Activated CD4-positive, alpha-beta T cell treated with anti-CD3 and anti-CD28 coated beads, Interleukin-2, amount 50 U/mL, for 48 hours (primary cell): ENCODE measurements around the gene CHCHD6.

Source experiments
- DNase-seq, 2 experiments: peaks; one replicate each; pipeline ENCODE4 v3.0.0-alpha.2; 2020

The CHCHD6 gene

DNA sequence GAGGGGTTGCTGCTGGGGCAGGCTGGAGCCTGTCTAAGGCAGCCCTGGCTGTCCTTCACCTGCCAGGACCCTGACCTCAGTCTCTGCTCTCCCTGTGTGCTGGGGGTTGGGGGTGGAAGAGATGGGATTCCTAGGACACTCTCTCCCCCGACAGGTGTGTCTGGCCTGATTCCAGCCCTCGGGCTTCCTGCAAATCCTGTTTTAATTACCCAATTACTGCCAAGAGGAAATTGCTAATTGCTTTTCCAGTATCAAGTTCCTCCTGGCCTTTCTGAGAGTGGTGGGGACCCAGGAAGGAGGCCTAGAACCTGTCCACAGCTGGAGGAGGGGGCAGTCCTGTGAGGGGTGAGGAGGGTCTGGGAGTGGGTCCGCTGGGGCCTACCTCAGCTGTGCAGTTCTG is 294.7 kb downstream of the CHCHD6 start:
- no peak for DNase-seq

DNA sequence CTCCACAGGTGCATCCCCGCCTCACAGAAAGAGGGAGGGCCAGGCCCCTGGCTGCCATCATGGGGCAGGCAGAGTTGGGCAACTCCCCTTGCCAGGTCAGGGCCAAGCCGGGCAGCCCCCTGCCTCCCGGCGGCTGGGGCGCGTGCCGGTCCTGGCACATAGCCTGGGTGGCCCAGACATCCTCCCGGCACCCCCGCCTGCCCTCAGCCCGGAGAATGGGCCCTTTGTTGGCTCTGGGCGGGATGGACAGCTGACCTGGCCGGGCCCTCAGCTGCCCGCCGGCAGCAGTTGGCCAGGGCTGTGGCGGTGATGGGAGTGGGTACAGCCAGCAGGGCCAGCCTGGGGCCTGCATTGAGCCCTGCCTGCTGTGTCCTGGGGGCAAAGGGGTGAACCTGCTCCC is 295.3 kb downstream of the CHCHD6 start:
- DNase-seq = no peak

DNA sequence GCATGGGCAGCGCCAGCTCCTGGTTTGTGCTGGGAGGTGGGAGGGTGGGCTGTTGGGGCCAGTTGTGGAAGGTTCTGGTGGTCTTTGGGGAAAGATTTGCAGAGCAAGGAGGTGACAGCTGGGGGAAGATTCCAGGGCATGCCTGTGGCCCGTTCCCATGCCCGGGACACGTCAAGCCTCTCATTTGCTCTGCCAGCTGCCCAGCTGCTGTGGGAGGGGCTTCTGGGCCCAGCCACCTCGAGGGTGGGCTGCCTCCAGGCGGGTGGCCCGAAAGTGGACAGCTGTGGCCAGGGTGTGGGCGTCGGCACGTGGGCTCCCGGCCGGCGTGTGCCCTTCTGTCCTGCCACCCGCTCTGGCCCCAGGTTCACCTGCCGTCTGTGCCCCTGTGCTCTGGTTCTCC is 296.1 kb downstream of the CHCHD6 start:
- no peak for DNase-seq

DNA sequence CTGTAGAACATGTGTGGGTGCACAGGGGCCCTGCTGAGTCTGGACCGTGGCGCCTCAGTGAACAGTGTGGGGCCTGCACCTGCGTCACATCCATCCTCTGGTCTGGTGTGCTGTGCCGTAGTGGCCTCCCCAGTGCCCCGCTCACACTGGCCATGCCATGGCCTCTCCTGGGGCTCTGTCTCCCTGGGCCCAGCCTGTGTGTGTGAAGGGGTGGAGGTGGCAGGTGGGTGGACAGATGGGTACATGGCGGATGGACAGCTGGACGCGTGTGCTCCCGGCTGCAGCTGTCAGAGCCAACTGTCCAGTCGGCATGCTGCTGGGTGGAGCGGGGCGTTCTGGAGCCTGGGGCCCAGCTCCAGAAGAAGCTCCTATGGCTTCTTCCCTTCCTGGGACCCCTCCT is 296.7 kb downstream of the CHCHD6 start:
- no peak for DNase-seq

DNA sequence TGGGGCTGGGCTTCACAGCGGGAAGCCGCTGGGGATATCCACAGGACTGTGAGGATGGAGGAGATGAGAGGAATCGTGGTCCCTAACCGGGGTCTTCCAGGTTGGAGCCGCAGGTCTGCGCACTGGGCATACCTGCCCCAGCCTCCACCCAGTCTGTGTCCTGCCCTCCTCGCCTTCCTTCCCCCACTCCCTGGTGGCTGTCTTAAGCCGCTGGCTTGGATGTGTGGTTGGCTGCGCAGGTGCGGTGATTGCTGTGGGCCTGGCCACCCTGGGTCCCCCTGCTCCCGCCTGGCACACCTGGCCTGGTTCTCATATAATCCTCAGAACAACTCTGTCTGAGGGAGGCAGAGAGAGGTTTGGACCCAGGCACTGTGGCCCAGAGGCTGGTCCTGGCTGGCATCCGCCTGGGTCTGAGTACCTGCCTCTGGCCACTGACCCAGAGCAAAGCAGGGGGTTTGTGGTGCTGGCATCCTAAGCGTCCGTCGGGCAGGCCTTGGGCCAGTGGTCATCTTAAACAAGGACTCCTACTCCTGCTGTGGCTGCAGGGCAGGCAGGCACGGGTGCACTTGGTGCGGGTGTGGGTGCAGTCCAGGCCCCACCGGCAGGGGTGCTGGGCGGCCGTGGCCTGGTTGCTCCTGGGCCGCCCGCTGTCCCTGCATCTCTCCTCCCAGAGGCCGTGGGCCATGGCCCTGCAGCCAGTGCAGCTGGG is 297.6 kb downstream of the CHCHD6 start:
- no peak for DNase-seq

DNA sequence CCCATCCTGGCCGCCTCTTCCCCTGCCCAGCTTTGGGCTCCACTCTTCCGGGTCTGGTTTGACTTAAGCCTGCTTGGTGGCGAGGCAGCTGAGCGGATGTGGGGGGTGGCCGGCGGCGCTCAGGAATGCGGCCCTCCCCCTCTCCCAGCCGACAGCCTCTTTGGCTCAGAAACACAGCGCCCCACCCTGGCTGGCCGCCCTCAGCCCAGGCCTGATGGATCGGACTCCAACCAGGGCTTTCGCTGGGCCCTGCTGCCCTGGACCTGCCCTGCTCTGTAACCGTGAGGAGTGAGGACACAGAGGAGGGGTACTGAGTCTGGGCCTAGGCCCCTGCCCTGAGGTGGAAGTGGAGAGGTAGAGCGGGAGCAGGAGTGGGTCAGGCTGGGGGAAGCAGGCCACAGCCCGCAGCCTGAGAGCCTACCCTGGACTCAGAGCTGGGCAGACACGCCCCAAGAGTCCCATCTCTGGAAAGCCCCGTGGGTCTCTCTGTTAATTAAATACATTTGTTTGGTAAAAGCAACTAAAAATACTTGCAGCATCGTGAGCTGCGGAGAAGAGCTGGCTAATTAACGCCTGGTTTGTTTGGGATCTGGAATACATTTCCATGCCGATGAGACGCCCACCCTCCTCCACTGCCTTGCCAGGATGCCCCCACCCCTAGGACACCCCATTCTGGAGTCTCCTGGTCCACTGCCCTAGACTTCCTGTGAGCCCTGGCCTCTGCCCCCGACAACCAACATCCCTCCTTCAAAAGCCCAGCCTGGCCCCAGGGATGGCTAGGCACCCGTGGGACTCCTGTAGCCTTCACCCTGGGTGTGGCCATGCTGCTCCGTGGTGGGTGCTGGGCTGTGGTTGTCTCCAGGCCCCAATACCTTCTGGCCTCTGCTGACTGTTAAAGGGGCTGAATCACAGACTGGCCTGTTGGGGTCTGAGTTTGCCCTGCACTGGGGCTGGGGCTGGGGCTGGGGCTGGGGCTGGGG is 298.4 kb downstream of the CHCHD6 start:
- no peak for DNase-seq

DNA sequence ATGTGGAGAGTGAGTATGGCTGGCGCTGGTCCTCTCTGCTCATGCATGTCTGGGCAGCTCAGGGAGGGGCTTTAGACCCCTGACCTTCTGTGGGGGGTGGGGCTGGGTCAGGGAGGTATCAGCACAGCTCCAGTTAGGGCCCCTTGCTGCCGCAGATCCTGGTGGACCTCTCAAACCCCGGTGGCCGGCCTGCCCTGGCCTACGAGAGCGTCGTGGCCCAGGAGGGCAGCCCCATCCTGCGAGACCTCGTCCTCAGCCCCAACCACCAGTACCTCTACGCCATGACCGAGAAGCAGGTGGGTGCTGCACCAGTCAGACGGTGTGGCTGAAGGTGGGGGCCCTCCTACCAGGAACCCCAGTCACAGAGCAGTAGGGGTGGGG is 299.1 kb downstream of the CHCHD6 start:
- no peak for DNase-seq

DNA sequence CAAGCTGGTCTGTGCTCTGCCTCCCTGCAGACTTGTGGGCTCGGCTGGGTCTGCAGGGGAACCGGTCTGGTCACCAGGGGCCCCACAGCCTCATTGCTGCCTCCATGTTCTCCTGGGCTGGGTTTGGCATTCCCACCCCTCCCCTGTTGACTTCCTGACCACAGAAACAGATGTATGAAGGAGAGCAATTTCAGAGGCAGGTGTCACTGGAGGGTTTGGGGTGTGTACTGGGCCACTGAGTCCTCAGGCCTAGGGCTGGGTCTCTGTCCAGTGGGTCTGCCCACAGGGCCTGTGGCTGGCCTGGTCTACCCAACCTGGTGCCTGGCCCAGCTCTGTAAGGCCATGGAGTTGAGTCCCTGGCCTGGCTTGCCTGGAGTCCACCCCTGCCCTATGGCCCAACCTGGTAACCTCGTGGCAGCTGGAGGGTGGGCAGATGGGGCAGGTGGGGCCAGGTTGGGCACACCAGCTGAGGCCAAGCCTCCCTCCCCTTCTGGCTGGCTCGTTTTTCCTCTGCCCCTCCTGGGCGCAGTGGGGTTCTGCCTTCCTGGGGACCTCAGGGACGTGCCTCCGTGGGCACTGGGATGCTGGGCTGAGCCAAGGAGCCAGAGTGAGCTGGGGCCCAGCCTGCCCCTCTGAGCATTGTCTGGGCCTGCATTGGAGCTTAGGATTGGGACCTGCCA is 299.7 kb downstream of the CHCHD6 start:
- no peak for DNase-seq

DNA sequence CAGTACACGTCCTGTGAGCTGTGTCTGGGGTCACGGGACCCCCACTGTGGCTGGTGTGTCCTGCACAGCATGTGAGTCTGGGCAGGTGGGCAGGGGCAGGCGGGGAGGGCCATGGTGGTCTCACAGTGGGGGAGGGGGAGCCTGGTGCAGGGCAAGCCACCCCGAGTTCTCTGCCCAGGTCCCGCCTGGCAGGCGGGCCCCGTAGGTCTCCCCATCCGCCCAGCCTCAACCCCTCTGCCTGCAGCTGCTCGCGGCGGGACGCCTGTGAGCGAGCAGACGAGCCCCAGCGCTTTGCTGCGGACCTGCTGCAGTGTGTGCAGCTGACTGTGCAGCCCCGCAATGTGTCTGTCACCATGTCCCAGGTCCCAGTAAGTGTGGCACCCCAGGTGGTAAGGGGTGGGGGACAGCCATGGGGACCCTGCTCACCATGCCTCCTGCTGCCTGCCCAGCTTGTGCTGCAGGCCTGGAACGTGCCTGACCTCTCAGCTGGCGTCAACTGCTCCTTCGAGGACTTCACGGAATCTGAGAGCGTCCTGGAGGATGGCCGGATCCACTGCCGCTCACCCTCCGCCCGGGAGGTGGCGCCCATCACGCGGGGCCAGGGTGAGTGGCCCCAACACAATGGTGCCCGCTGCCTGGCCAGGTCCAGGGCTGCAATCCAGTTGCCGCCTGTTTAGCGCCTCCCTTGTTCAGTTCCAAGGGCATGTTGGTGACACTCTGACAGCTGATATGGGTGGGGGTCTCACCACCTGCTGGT is 300.8 kb downstream of the CHCHD6 start:
- DNase-seq = no peak

DNA sequence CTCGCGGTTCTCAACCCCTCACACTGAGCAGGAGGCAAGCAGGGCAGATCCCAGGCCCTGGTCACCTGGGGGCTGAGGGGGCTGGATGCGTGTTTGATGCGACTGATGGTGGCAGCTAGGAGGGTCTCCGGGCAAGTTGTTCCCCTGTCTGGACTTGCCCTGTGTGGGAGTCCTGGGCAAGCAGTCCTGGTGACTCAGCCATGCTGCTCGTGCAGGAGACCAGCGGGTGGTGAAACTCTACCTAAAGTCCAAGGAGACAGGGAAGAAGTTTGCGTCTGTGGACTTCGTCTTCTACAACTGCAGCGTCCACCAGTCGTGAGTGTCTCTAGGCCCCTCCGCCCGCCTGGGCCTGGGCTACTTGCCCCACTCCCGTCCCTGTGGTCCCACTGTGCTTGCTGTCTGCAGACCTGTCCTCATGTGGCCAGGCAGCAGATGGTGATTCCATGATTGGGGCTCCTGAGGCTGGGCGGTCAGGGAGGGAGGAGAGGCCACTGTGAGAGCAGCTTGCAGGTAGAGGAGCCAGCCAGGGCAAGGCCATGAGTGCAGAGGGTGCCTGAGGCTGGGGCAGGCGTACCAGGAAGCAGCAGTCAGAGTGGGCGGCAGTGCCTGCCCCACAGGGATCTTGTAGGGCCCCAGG is 301.9 kb downstream of the CHCHD6 start:
- no peak for DNase-seq

DNA sequence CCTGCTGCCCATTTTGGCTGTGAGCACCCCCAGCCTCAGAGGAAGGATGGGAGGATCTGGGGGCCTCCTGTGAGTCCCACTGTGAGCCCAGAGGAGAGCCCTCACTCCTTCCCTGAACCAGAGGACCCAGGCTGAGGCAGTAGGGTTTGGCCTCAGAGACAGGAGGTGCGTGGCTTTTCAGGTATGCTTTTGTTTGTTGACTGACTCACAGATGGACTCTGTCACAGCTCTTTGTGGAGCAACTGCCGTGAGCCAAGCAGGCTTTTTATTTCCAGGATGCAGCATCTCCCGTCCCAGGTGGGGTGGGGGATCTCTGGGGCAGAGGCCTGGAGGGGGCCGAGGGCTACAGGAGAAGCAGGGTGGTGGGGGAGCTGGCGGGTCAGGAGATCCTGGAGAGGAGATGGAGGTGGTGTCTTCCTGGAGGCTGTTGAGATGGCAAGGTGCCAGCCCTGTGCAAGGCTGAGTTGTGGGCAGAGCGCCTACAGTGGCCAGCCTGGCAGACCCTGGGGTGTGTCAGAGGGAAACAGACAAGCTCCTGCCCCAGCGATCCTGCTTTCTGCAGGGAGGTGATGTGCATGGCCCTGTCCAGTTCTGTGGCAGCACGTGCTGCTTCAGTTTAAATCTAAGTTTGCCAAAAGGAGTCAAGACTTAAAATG is 302.9 kb downstream of the CHCHD6 start:
- DNase-seq = no peak

DNA sequence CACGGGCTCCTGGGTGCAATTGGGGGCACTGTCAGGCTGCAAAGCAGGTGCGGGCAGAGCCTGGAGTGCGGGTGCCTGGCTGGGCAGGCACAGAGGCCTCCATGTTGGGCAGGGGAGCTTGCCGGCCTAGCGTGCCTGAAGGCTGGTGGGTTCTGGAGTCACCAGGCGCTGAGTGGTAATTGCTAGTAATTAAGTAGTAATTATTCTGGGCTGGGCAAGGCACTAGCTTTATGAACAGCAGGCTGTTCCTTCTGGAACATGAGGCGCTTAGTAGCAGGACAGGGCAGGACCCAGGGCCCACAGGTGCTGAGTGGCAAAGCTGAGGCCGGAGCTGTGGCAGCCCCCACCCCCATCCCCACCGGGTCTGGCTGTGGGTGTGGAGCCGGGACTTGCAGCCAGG is 304.2 kb downstream of the CHCHD6 start:
- DNase-seq = no peak

DNA sequence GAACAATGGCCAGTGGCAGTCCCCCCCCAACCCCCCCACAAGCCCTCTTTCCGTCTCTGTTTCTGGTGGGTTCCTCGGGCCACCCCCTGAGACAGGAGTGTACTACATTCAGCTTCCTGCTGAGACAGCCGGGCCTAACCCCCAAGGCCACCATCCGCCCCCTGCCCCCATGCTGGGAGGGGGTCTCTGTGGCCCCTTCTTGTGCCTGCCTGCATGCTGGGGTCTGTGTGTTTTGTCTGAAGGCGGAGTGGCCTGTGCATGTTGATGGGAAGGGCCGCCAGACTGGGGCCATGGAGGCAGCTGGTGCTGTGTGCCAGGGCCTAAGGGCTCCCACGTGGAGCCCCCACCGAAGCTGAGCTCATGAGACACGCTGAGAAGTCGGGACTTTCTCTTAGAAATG is 305.5 kb downstream of the CHCHD6 start:
- DNase-seq = no peak
